GM12874 (cell line): ENCODE measurements around the gene PTGER3.

Source experiments
- TF ChIP-seq, protein P1 (sequence below): IDR thresholded peaks from 2 replicates; pipeline ENCODE4 v1.5.1; 2011; ENCODE audit warnings: low read depth, mild to moderate bottlenecking, control low read depth, low read length, moderate library complexity; ENCODE audit not compliant: insufficient read depth

The PTGER3 gene

DNA sequence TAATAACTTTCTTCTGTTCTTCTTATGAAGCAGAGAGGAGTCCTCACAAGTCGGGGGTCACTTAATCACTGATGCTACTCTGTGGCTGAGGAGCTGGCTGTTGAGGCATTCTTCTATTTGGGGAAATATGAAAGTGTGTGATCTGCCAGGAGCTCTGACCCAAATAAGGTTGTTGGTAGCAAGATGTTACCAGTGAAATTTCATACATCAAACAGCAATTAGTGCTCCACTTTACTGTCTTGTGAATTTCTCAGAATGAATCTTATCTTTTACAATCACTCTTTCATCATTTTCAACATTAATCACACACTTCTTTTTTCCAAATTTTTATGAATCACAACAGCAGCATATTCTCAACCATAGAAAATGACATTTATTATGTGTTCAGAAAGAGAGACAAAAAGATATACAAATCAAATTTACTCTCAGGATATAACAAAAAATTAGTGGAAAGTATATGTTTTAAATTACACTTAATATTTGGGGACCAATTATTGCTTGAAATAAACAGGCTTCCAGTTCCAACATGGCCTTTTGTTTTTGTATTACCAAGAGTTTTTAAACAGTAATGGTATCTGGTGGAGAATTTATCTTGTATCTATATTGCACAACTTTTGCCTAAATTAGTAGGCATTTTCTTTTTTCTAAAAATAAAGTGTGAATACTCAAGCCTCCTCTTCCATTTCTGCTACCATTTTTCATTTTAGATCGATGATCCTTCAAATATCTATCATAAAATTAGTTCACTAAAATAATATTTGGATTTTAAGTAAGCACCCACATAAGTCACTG lies 9.6 kb downstream of the PTGER3 start:
- TF ChIP-seq, protein P1, sequence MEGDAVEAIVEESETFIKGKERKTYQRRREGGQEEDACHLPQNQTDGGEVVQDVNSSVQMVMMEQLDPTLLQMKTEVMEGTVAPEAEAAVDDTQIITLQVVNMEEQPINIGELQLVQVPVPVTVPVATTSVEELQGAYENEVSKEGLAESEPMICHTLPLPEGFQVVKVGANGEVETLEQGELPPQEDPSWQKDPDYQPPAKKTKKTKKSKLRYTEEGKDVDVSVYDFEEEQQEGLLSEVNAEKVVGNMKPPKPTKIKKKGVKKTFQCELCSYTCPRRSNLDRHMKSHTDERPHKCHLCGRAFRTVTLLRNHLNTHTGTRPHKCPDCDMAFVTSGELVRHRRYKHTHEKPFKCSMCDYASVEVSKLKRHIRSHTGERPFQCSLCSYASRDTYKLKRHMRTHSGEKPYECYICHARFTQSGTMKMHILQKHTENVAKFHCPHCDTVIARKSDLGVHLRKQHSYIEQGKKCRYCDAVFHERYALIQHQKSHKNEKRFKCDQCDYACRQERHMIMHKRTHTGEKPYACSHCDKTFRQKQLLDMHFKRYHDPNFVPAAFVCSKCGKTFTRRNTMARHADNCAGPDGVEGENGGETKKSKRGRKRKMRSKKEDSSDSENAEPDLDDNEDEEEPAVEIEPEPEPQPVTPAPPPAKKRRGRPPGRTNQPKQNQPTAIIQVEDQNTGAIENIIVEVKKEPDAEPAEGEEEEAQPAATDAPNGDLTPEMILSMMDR = no peak

DNA sequence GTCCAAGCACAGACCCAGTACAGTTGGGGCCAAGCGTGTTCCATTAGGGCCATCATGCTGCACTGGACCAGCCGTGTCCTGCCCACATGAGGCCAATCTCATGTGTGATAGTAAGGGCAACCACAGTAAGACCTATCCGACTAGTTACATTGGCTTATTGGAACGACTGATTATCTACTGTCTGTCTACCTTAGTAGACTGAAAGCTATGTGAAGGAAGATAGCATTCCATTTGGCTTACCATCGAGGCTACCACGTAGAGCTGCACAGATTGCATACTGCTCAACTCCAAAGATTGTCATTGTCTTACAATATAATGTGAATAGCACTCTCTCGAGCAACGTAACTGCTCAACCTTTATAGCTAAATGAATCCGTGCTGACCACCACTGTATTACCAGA lies 10.6 kb downstream of the PTGER3 start:
- TF ChIP-seq, protein P1 = no peak

DNA sequence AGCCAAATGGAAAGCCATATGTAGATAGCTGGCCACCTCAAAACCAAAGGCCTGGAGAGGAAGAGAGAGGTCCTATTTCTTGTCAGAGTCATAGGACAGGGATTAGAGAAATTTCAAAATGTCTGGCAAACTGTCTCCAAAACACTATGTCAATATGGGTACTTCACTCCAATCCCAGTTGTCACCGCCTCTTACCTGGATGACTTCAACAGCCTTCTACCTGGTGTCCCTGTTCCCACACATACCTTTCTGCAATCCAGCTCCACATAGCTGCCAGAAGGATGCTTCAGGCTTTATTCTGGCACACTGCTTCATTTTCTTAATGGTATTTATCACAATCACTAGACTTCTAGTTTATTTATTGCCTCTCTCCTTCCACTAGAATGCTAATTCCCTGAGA lies 14.5 kb downstream of the PTGER3 start:
- TF ChIP-seq, protein P1 = no peak

DNA sequence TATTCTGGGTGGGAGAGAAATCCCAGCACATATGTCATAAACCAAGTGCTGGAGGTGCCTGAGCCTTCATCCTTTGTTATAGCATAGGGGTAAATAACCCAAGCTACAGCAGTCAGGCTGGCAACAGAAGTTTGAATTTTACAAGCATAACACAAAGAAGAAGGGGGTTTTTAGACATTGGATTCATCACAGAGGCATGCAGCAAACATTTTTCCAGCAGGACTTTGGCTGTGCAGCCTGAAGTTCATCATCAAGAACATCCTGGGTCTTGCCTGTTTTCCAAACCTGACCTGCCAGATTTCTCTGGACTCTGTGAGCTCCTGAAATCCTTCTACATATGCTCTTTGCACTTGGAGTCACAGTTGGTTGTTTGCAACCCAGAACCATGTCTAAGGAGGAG lies 16.2 kb downstream of the PTGER3 start:
- TF ChIP-seq, protein P1 = no peak

DNA sequence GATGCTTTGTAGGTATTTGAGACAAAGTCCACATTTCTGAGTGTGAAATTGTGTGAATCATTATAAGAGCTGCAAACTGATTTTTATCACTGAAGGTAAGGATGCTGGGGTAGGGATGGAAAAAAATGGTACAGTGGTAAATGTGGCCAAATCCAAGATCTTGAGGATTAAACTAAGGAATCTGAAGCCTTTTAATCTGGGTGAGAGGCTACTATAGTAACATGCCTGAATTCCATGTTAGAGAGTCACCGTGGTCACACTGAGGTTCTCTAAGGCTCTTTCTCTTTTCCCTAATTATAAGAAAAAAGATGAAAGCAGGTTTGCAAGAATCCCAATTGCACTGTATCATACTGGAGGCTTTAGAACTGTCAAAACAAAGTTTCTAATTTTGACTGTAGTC lies 17.6 kb downstream of the PTGER3 start:
- TF ChIP-seq, protein P1 = no peak

DNA sequence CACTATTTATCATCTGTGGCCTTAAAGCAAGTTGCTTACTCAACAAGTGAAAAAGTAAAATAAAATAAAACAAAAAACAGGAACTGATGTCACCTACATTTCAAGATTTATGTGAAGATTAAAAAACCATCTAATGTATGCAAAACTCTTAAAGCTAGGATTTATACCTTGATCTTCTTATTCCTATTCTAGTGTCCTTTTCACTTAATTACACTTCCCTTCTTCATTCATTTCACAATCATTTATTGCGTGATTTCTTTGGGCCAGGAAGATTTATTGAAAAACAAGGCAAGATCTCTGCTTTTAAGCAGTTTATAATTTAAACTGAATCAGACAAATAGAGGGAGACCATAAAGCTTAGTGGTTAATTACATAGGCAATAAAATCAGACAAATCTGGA lies 18.6 kb downstream of the PTGER3 start:
- TF ChIP-seq, protein P1 = no peak

DNA sequence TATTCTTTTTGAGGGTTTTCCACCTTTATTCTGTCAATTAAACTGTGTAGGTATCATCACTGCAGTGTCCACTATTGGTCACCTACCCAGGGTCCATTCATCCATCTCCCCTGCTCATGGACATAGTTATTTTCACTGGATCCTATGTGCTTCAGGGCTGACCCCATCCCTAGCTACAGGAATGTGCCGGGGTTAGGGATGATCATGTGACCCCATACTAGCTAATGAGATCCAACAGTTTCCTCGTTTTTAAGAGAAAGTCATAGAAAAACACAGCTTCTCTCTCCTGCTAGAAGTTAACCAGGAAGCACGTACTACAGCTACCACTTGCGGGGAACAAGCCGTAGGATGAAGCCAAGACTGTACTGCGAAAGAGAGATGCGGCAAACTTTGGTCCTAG lies 19.6 kb downstream of the PTGER3 start:
- TF ChIP-seq, protein P1 = no peak
